Omental fat pad (tissue), 4 donors: ENCODE results near the gene CDKN1A. TPM values are rescaled to one million over a fixed set of nuclear protein-coding genes. Genes with fewer than 3 reads are reported as not detected.

Source experiments
- ATAC-seq: fragments of 150-250 bp; one replicate; pipeline ENCODE4 v1.9.1; 2016; ENCODE audit warnings: mild to moderate bottlenecking, moderate library complexity; ENCODE audit not compliant: low FRiP score
- DNase-seq: peaks from one replicate; pipeline ENCODE4 v3.0.0-alpha.2; 2019; ENCODE audit warnings: low spot score
- CTCF ChIP-seq, 3 donors: fragments of 450-650 bp; IDR thresholded peaks; one replicate each; pipeline ENCODE4 v1.5.1; 2016 to 2017; ENCODE audit warnings: antibody characterized with exemption in 3 of 3, mild to moderate bottlenecking in 3 of 3, moderate library complexity in 2 of 3
- total RNA-seq, 4 donors: library from RNA; depleted of rRNA; stranded (reverse); fragments of >200 nt; gene quantifications; one replicate each; pipeline ENCODE4 v1.1.0, GENCODE V29; 2016

CDKN1A gene
- total RNA-seq, 4 donors from 2014 or later = 126 to 611 (median 261) TPM

DNA sequence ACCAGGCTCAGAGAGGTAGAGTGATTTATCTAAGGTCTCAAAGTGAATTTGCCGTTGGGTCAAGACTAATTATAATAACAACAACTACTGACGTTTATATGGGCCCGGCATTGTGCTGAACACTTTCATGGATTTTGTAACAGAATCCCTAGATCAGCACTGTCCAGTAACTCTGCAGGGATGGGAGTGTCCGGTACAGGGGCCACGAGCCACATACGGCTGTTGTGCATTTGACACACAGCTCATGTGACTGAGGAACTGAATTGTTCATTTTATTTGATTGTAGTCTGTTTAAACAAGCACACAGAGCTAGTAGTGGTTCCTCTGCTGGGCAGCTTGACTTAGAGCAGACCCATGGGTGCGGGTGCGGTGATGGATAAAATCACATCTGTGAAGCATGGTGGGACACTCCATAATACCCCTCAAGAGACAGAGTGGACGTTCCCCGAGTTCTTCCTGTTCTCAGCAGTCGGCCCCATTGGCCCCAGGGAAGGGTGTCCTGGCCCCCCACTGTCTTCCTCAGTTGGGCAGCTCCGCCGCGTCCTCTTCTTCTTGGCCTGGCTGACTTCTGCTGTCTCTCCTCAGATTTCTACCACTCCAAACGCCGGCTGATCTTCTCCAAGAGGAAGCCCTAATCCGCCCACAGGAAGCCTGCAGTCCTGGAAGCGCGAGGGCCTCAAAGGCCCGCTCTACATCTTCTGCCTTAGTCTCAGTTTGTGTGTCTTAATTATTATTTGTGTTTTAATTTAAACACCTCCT, 6.8 kb downstream of the CDKN1A start:
- ATAC-seq = no peak
- TF ChIP-seq CTCF (IDR thresholded peaks at IDR 0.05) = no peak
- peak; percentile 22 for DNase-seq

GRCh38 chr6:36685926-36686667, 7.6 kb downstream of the CDKN1A start:
- ATAC-seq (no peak), DNase-seq (peak; percentile 23)
- no peak for TF ChIP-seq CTCF (IDR thresholded peaks at IDR 0.05)

DNA sequence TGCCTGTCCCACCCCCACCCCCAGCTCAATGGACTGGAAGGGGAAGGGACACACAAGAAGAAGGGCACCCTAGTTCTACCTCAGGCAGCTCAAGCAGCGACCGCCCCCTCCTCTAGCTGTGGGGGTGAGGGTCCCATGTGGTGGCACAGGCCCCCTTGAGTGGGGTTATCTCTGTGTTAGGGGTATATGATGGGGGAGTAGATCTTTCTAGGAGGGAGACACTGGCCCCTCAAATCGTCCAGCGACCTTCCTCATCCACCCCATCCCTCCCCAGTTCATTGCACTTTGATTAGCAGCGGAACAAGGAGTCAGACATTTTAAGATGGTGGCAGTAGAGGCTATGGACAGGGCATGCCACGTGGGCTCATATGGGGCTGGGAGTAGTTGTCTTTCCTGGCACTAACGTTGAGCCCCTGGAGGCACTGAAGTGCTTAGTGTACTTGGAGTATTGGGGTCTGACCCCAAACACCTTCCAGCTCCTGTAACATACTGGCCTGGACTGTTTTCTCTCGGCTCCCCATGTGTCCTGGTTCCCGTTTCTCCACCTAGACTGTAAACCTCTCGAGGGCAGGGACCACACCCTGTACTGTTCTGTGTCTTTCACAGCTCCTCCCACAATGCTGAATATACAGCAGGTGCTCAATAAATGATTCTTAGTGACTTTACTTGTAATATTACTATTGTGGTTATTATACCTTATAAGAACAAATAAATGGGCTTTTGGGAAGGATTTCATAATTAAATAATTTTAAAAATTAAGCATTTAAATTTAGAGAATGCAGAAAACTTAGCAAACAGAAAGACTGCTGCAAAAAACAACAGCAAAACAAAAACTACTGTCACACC, 8.4 kb downstream of the CDKN1A start:
- no peak for TF ChIP-seq CTCF (IDR thresholded peaks at IDR 0.05)
- DNase-seq = peak; percentile 19
- no peak for ATAC-seq

GRCh38 chr6:36688063-36688738, 9.7 kb downstream of the CDKN1A start:
- TF ChIP-seq CTCF (IDR thresholded peaks at IDR 0.05) = no peak
- ATAC-seq = peak; percentile 8
- DNase-seq = no peak

- no peak for TF ChIP-seq CTCF (IDR thresholded peaks at IDR 0.05)
- ATAC-seq (no peak), DNase-seq (no peak)
These were observed 10.2 kb downstream of the CDKN1A start for GRCh38 chr6:36688739-36689075.

- no peak for ATAC-seq
- no peak for TF ChIP-seq CTCF (IDR thresholded peaks at IDR 0.05)
- DNase-seq = no peak
These were observed 12.5 kb downstream of the CDKN1A start for GRCh38 chr6:36691011-36691410.
